HG02798 (cell line): ENCODE data around the gene GYPA.
"Not testable (repeated sequence)": the region's sequence is repeated elsewhere in the genome, so short reads cannot be mapped to it uniquely, and the experiment has no call there.

Source experiments
- ATAC-seq: cut with Tn5 transposase; IDR thresholded peaks from one replicate; pipeline ENCODE4 v1.9.1; 2021; ENCODE audit warnings: mild to moderate bottlenecking; ENCODE audit not compliant: unreplicated experiment, poor library complexity

GYPA gene

DNA sequence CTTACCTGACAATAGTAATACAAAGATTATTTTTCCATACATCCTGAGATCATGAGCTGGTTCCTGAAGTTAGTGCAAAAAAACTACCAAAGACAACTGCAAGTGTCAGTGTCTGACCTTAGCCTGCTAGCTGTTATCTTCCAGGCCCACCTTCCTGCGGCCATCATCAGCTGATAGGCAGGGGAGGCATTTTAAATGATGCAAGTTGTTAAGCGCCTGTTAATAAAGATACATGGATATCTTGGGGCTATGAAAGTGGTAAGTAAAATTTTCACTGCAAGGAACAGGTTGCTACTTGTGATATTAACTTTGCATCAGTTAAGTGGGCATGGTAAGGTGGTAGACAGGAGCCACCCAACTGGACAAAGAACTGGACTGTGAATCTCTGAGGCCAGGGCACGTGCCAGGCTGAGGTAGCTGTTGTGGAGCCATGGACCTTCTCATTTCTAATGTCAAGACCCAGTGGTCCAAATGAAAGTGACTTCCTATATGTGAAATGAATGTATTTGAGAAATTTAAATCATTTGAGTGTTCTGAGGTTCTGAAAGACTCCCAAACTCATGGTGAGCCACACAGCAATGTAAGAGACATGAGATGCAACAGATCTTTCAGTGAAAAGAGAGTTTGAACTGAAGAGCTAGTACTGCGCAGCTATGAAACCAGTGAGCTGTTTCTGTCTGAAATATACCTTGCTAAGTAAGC, at the start of gene GYPA:
TSS of gene GYPA (minus strand) at position 125 of the 702 bp plus-strand sequence. CDS start at position 42, 83 bp downstream.
- not testable (repeated sequence) for ATAC-seq

GRCh38 chr4:144190009-144190408, 49.5 kb upstream of the GYPA start:
- ATAC-seq = no peak

- no peak for ATAC-seq
These were observed 48.6 kb upstream of the GYPA start for GRCh38 chr4:144189121-144189520.

- ATAC-seq = no peak
These were observed 44.6 kb upstream of the GYPA start for GRCh38 chr4:144185086-144185485.

DNA sequence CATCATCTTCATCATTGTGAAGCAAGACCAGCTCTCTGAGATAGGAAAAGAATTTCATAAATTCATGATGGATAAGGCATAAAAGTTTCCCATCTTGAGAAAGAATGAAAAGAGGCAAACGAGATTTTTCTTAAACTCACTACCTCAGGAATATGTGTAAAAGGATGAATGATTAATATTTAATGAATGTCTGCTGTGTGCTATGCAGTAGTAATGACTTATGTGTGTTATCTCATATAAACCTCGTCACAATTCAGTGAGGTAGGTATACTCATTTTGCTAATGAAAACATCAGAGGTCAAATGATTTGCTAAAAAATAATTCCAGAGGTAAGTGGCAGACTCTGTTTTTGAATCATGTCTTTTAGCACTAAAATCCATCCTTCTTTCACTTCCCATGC, 42.6 kb upstream of the GYPA start:
- ATAC-seq = no peak

DNA sequence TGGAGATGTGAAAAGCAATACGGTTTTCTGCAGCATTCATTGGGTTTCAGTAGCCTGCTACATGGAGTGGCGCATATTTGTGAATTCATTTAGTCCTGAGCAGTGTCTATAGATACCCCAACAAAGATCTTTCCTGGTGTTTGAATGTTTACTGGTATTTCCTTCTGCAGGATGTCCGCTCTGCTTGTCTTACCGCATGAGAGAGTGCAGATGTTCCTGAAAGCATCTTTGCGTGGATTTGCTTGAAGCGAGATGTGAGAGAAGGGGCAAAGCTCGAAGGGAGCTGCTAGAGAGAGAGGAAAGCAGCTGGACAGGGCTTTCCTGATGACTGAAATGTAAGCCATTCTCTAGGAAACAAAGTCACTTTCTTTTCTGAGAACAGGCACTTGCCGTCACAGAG, 40.9 kb upstream of the GYPA start:
- no peak for ATAC-seq

GRCh38 chr4:144179152-144179739, 38.7 kb upstream of the GYPA start:
- no peak for ATAC-seq

DNA sequence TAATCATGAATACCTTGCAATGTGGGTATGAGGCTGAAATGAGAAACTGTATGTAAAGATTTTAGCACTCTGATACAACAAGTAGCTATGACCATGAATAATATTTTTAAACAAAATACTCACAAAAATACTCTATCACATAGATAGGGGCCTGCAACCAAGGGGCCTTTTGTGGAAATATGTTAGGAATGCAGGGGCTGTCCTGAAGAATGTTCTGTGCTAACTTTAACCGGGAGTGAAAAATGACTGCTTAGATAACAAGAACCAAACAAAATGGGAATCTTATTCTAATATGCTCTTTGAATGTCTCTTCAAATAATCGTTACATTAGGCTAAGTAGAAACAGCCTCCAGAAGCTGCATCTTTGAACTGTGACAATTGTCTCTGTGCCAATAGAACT, 37.9 kb upstream of the GYPA start:
- no peak for ATAC-seq

- no peak for ATAC-seq
These were observed 36.0 kb upstream of the GYPA start for GRCh38 chr4:144176476-144176875.

GRCh38 chr4:144174401-144175067, 34.0 kb upstream of the GYPA start:
- peak; percentile 80 for ATAC-seq

GRCh38 chr4:144171697-144172096, 31.2 kb upstream of the GYPA start:
- ATAC-seq = no peak

DNA sequence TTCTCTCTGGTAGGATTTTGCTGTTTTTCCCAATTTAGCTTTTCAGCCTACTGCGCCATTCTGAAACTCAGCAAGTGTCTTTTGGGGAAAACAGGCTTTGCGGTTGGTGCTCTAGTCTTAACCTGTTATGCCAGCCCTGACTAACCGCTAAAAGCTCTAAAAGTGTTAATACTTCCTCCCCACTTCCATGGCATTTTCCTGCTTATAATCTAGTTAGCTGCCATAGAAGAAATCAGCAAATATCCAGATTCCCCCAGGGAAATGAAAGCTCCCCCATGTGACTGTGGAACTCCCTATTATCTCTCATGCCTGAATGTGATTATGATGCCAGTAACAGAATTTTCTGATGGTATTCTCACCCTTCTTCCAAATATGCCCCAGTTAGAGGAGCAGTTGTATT, 28.7 kb upstream of the GYPA start:
- ATAC-seq = no peak

DNA sequence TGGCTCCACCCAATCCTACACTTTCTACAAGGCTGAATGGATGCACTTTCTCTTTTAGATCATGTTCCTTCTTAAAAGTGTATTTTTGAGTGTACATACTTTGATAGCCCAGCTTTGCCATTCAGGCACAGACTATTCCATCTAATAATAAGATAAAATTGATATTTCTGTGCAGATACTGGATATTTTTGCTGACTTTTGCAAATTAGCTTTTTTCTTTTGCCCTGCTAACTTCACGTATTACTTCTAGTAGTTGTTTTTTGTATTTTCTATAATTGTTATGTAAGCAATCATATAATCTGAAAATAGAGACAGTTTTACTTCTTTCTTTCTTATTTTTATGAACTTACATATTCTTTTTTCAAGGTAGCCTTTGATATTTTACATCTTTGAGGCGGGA, 13.5 kb upstream of the GYPA start:
- no peak for ATAC-seq

GRCh38 chr4:144142690-144143326, 2.3 kb upstream of the GYPA start:
- peak; percentile 86 for ATAC-seq

DNA sequence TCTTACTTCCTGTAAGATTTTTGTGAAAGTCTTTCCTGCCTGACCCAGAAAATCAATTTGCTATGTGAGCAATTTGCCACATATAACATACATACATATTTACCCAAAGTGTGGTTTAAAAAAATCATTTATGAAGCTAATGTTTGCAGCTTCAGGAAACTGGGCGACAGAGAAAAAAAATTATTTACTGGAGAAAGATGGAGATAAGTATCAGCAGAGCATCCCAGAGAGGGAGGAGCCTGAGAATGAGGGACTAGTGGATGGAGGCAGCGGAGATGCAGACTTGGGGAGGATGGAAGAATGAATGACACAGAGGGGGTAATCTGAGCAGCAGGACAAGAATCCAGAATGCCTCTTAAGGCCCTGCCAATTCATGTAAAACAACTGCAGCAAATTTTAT, 975 bp upstream of the GYPA start:
- ATAC-seq = no peak

DNA sequence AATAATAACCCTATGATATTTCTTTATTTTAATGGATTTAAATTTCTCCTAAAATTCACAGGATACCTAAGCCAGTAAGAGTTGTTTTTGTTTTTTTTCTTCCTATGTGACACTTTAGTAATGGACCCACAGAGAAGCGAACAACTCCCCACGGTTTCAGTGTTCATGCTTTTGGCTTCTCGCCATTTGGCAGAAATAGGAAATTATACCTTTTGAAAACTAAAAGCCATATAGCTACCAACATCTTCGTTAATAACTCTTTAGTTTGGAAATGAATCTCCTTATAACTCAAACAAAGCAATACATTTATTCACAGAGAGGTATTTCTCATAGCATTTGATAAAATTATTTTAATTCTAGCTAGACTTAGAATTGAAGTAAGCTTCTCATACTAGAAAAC, 527 bp downstream of the GYPA start:
- not testable (repeated sequence) for ATAC-seq

DNA sequence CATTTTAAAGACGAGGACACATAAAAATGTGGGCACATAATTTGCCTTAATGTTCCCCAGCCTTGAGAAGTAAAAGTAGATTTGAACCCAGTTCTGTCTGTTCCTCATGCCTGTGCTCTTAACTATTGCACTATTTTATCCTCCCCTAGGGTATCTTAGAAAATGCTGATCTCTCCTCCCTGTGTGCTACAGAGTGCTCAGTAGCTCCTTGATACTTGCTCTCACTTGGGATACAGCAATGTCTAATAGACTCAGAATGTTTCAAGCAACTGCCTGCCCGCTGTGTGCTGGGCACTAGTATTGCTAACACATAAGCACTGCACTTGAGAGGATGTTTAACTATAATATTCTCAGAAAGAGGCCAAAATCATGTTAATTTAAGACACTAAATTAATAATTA, 971 bp downstream of the GYPA start:
- ATAC-seq = not testable (repeated sequence)

GRCh38 chr4:144138239-144138638, 2.3 kb downstream of the GYPA start:
- ATAC-seq = not testable (repeated sequence)

DNA sequence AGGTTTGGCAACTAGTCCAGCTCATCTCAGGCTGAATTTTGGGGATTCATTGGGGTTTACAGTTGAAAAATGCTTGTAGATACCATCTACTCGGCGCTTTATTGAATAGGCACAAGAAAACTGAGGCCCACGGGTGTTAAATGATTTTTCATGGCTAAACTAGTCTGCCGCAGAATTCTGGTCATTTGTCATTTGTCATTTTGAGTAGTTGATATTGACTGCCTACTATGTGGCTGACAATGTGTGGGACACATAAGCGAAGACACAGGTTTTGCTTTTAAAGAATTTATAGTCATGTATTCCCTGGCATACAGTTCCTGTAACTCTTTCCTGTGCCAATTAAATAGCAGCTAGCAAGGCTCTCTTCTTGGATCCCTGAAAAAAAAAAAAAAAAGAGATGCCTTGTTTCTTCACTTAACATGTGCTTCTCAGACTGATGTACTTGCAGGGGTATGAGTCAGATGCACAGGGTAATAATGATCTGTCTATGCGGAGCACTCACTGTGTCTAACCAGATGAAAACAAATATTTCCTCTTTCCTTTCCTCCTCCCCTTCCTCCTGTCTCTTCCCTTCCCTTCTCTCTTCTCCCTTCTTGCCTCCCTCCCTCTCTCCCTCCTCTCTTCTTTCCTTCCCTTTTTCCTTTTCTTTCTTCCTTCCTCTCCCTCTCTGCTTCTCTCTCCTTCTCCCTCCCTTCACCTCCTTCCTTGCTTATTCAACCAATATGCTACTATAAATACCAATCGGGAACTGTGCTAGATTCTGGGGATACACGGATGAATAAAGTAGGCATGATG, 3.2 kb downstream of the GYPA start:
- ATAC-seq = not testable (repeated sequence)

DNA sequence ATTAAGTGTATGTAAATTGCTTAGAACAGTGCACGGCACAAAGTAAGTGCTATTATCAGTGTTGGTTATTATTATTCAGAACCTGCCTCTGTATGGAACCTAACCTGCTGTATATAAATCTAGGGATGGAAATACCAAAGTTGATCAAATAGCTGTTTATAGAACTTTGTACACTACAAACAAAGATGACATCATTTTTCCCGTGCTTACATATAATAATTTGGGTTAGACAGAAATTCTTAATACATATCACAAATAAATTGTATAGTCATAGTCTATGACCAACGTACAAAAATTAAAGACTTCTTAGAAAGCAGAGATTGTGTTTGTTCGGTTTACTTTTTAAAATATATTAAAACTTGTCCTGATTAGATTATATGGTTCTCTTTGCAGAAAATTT, 4.3 kb downstream of the GYPA start:
- ATAC-seq = not testable (repeated sequence)
